DOHH2 (cell line): ENCODE measurements around the gene TSNAXIP1.

Experiments
- CTCF ChIP-seq: fragments of 200-600 bp; sonication (generic); IDR thresholded peaks from one replicate; pipeline ENCODE4 v1.5.1; 2014; ENCODE audit warnings: antibody characterized with exemption, mild to moderate bottlenecking, low read depth, low read length; ENCODE audit not compliant: poor library complexity, severe bottlenecking
- EZH2phosphoT487 ChIP-seq: fragments of 200-600 bp; sonication (generic); IDR thresholded peaks from 2 replicates; pipeline ENCODE4 v1.6.1; 2017; ENCODE audit warnings: borderline replicate concordance, mild to moderate bottlenecking, antibody characterized with exemption, low read length, moderate library complexity, mixed read lengths

GRCh38 chr16:67871256-67871655, 64.6 kb downstream of the TSNAXIP1 start:
- no peak for TF ChIP-seq CTCF
- no peak for TF ChIP-seq EZH2phosphoT487
